Right atrium auricular region (tissue), 2 donors: Measurements from ENCODE around the gene SLAMF1. TPM values are rescaled to one million over a fixed set of nuclear protein-coding genes. Genes with fewer than 3 reads are reported as not detected.
A peak's percentile ranks its signal among the peaks of the same experiment; 100 is the strongest.

Source experiments
- DNase-seq: peaks from one replicate; pipeline ENCODE4 v3.0.0-alpha.2; 2019; ENCODE audit warnings: low spot score
- H3K27ac ChIP-seq, 2 donors: fragments of 200-600 bp; sonication (generic); 1 replicate in 1 of 2; 2 replicates in 1 of 2; pipeline ENCODE4 v1.5.1; 2016 to 2019
- H3K27me3 ChIP-seq, 2 donors: fragments of 200-600 bp; sonication (generic); one replicate each; pipeline versions ENCODE4 v1.5.1 to v1.6.0; 2017 to 2019
- H3K36me3 ChIP-seq: fragments of 200-600 bp; sonication (generic); one replicate; pipeline ENCODE4 v1.5.1; 2016
- H3K4me1 ChIP-seq, 2 donors: fragments of 200-600 bp; sonication (generic); one replicate each; pipeline versions ENCODE4 v1.5.1 to v1.6.0; 2017 to 2019
- H3K4me3 ChIP-seq, 2 donors: fragments of 200-600 bp; sonication (generic); 1 replicate in 1 of 2; 2 replicates in 1 of 2; pipeline ENCODE4 v1.5.1; 2017 to 2019; ENCODE audit warnings: mild to moderate bottlenecking in 1 of 2, moderate library complexity in 1 of 2
- H3K9me3 ChIP-seq, 2 donors: fragments of 200-600 bp; sonication (generic); one replicate each; pipeline ENCODE4 v1.5.1; 2019
- CTCF ChIP-seq, 2 donors: fragments of 200-600 bp; sonication (generic); IDR thresholded peaks; one replicate each; pipeline ENCODE4 v1.5.1; 2019; ENCODE audit warnings: antibody characterized with exemption in 2 of 2
- total RNA-seq, 2 donors: library from RNA; depleted of rRNA; stranded (reverse); fragments of >200 nt; gene quantifications; one replicate each; pipeline ENCODE4 v1.1.0, GENCODE V29; 2016

SLAMF1 gene
- total RNA-seq, 2 donors from 2014 or later, result 0.11 to 0.31 TPM

GRCh38 chr1:160607011-160607671, 39.7 kb downstream of the SLAMF1 start:
- Histone ChIP-seq H3K27ac (no peak overlapping the region), H3K36me3 (no peaks in the 10 kb centered on the region), H3K4me1 (no peaks in the 10 kb centered on the region), H3K9me3 (peaks cover 0 to 15% of the 10 kb centered on the region in 2 donors), H3K27me3 (no peaks in the 10 kb centered on the region), H3K4me3 (no peak overlapping the region)
- peak; percentile 33 to 69 for TF ChIP-seq CTCF (IDR thresholded peaks at IDR 0.05)
- DNase-seq, result peak; percentile 70

GRCh38 chr1:160606611-160607010, 40.2 kb downstream of the SLAMF1 start:
- TF ChIP-seq CTCF (IDR thresholded peaks at IDR 0.05), result no peak
- no peak for DNase-seq
- no peak overlapping the region for H3K4me3 ChIP-seq
- H3K4me1 ChIP-seq, result no peaks in the 10 kb centered on the region
- H3K9me3 ChIP-seq, result peaks cover 0 to 20% of the 10 kb centered on the region in 2 donors
- H3K27me3 ChIP-seq, result no peaks in the 10 kb centered on the region
- no peaks in the 10 kb centered on the region for H3K36me3 ChIP-seq
- no peak overlapping the region for H3K27ac ChIP-seq

- Histone ChIP-seq H3K36me3 (no peaks in the 10 kb centered on the region), H3K27ac (no peak overlapping the region), H3K4me1 (no peaks in the 10 kb centered on the region), H3K27me3 (no peaks in the 10 kb centered on the region), H3K4me3 (no peak overlapping the region), H3K9me3 (peaks cover 0 to 27% of the 10 kb centered on the region in 2 donors)
- DNase-seq, result no peak
- no peak for TF ChIP-seq CTCF (IDR thresholded peaks at IDR 0.05)
Observed at GRCh38 chr1:160605792-160606479, 40.9 kb downstream of the SLAMF1 start.

GRCh38 chr1:160605205-160605604, 41.6 kb downstream of the SLAMF1 start:
- H3K27me3 ChIP-seq, result no peaks in the 10 kb centered on the region
- no peak for TF ChIP-seq CTCF (IDR thresholded peaks at IDR 0.05)
- H3K36me3 ChIP-seq, result no peaks in the 10 kb centered on the region
- H3K27ac ChIP-seq, result no peak overlapping the region
- H3K4me3 ChIP-seq, result no peak overlapping the region
- peaks cover 0 to 32% of the 10 kb centered on the region in 2 donors for H3K9me3 ChIP-seq
- DNase-seq, result no peak
- no peaks in the 10 kb centered on the region for H3K4me1 ChIP-seq

GRCh38 chr1:160597705-160598104, 49.1 kb downstream of the SLAMF1 start:
- no peak for DNase-seq
- Histone ChIP-seq H3K4me1 (no peaks in the 10 kb centered on the region), H3K36me3 (no peaks in the 10 kb centered on the region), H3K4me3 (no peak overlapping the region), H3K27ac (no peak overlapping the region), H3K9me3 (peaks cover 0 to 19% of the 10 kb centered on the region in 2 donors), H3K27me3 (no peaks in the 10 kb centered on the region)
- no peak for TF ChIP-seq CTCF (IDR thresholded peaks at IDR 0.05)
